Astrocyte (in vitro differentiated cells and primary cell): ENCODE results near the gene CD68. TPM values are rescaled to one million over a fixed set of nuclear protein-coding genes. Genes with fewer than 3 reads are reported as not detected.

ENCODE experiments used
- DNase-seq: peaks from one replicate; pipeline ENCODE4 v3.0.0-alpha.2; 2010; ENCODE audit warnings: low read depth
- FAIRE-seq: peaks from 2 replicates; lab custom pipeline; 2011; peaks lifted over from hg19 to GRCh38; lab: Jason Lieb, UNC
- H2AFZ ChIP-seq: 2 replicates; pipeline ENCODE4 v1.6.0; 2012; ENCODE audit warnings: low read depth, low read length, inconsistent platforms
- H3K27ac ChIP-seq: 2 replicates; pipeline ENCODE4 v1.5.1; 2011; ENCODE audit warnings: low read depth, low read length, inconsistent platforms
- H3K27me3 ChIP-seq: 2 replicates; pipeline ENCODE4 v1.6.0; 2011; ENCODE audit warnings: low read length, inconsistent platforms; ENCODE audit not compliant: insufficient read depth
- H3K36me3 ChIP-seq: 2 replicates; pipeline ENCODE4 v1.5.1; 2011; ENCODE audit warnings: low read length, inconsistent platforms; ENCODE audit not compliant: insufficient read depth
- H3K4me1 ChIP-seq: 2 replicates; pipeline ENCODE4 v1.5.1; 2011; ENCODE audit warnings: low read length, inconsistent platforms; ENCODE audit not compliant: insufficient read depth
- H3K4me2 ChIP-seq: 2 replicates; pipeline ENCODE4 v1.6.0; 2012; ENCODE audit warnings: low read length, inconsistent platforms
- H3K4me3 ChIP-seq: 2 replicates; pipeline ENCODE4 v1.5.1; 2011; ENCODE audit warnings: low read depth, mild to moderate bottlenecking, low read length, inconsistent platforms; ENCODE audit not compliant: insufficient read depth
- H3K79me2 ChIP-seq: 2 replicates; pipeline ENCODE4 v1.6.0; 2012; ENCODE audit warnings: mild to moderate bottlenecking, low read length, inconsistent platforms; ENCODE audit not compliant: insufficient read depth
- H3K9ac ChIP-seq: 2 replicates; pipeline ENCODE4 v1.6.0; 2012; ENCODE audit warnings: mild to moderate bottlenecking, low read length, inconsistent platforms
- H3K9me3 ChIP-seq: 2 replicates; pipeline ENCODE4 v1.5.1; 2012; ENCODE audit warnings: low read depth, mild to moderate bottlenecking, low read length, inconsistent platforms; ENCODE audit not compliant: insufficient read depth
- H4K20me1 ChIP-seq: 2 replicates; pipeline ENCODE4 v1.6.0; 2012; ENCODE audit warnings: low read length, inconsistent platforms; ENCODE audit not compliant: insufficient read depth
- H3K27ac Mint-ChIP-seq: one replicate; pipeline ENCODE4 v1.8.0; 2021; ENCODE audit warnings: mild to moderate bottlenecking, mixed read lengths; ENCODE audit not compliant: unreplicated experiment
- H3K27me3 Mint-ChIP-seq: one replicate; pipeline ENCODE4 v1.8.0; 2021; ENCODE audit warnings: low read depth, mixed read lengths; ENCODE audit not compliant: unreplicated experiment
- H3K36me3 Mint-ChIP-seq: one replicate; pipeline ENCODE4 v1.8.0; 2021; ENCODE audit warnings: low read depth, mixed read lengths; ENCODE audit not compliant: unreplicated experiment
- H3K4me1 Mint-ChIP-seq: one replicate; pipeline ENCODE4 v1.8.0; 2021; ENCODE audit warnings: low read depth, mixed read lengths; ENCODE audit not compliant: unreplicated experiment
- H3K4me3 Mint-ChIP-seq: one replicate; pipeline ENCODE4 v1.8.0; 2021; ENCODE audit warnings: mild to moderate bottlenecking, moderate library complexity, mixed read lengths; ENCODE audit not compliant: unreplicated experiment
- H3K9me3 Mint-ChIP-seq: one replicate; pipeline ENCODE4 v1.8.0; 2021; ENCODE audit warnings: mild to moderate bottlenecking, mixed read lengths; ENCODE audit not compliant: unreplicated experiment
- EZH2 ChIP-seq: IDR thresholded peaks from 2 replicates; pipeline ENCODE4 v1.6.1; 2012; ENCODE audit warnings: mild to moderate bottlenecking, low read length, inconsistent platforms; ENCODE audit not compliant: insufficient read depth
- total RNA-seq: library from RNA; stranded (reverse); gene quantifications from 2 replicates; pipeline ENCODE4 v1.2.1, GENCODE V29; 2021
- TF ChIP-seq, protein P1 (sequence below): IDR thresholded peaks from 2 replicates; pipeline ENCODE4 v1.5.1; 2011; ENCODE audit warnings: low read depth, mild to moderate bottlenecking, inconsistent platforms, low read length, moderate library complexity; ENCODE audit not compliant: insufficient read depth

CD68 gene
- total RNA-seq, 1 donor from 2014 or later: 4.4 TPM

DNA sequence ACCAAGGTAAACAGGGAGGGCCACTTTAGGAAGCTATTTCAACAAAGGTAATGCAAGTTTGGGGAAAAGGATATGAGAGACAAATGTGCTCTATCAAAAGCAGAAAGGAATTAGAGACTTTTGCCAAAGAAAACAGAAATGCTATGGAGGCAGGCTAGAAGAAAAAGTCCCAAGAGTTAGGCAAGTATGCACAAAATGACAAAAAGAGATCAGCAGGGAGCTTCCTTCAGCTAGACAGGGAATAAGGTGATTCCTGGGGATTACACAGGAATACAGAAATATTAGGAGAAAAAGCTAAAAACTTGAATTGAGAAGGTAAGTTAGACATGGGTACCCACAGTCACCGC, 32.8 kb downstream of the CD68 start:
- no peak overlapping the region for H2AFZ ChIP-seq
- H3K4me1 ChIP-seq: peaks cover 22% of the 10 kb centered on the region
- Mint-ChIP-seq H3K4me1 (peaks cover 32% of the 10 kb centered on the region), H3K27me3 (no peaks in the 10 kb centered on the region), H3K4me3 (peak overlapping the region; percentile 95), H3K27ac (peak overlapping the region; percentile 50), H3K36me3 (peaks cover 3% of the 10 kb centered on the region), H3K9me3 (no peaks in the 10 kb centered on the region)
- peak overlapping the region; percentile 87 for H3K4me2 ChIP-seq
- no peaks in the 10 kb centered on the region for H3K27me3 ChIP-seq
- H4K20me1 ChIP-seq: peaks cover 58% of the 10 kb centered on the region
- H3K79me2 ChIP-seq: peaks cover 69% of the 10 kb centered on the region
- H3K9me3 ChIP-seq: no peaks in the 10 kb centered on the region
- H3K36me3 ChIP-seq: peaks cover 10% of the 10 kb centered on the region
- H3K27ac ChIP-seq: no peak overlapping the region
- TF ChIP-seq, protein P1, sequence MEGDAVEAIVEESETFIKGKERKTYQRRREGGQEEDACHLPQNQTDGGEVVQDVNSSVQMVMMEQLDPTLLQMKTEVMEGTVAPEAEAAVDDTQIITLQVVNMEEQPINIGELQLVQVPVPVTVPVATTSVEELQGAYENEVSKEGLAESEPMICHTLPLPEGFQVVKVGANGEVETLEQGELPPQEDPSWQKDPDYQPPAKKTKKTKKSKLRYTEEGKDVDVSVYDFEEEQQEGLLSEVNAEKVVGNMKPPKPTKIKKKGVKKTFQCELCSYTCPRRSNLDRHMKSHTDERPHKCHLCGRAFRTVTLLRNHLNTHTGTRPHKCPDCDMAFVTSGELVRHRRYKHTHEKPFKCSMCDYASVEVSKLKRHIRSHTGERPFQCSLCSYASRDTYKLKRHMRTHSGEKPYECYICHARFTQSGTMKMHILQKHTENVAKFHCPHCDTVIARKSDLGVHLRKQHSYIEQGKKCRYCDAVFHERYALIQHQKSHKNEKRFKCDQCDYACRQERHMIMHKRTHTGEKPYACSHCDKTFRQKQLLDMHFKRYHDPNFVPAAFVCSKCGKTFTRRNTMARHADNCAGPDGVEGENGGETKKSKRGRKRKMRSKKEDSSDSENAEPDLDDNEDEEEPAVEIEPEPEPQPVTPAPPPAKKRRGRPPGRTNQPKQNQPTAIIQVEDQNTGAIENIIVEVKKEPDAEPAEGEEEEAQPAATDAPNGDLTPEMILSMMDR: no peak
- no peak for TF ChIP-seq EZH2
- peak overlapping the region; percentile 5 for H3K9ac ChIP-seq
- no peak for DNase-seq
- H3K4me3 ChIP-seq: peak overlapping the region; percentile 29
- no peak for FAIRE-seq

DNA sequence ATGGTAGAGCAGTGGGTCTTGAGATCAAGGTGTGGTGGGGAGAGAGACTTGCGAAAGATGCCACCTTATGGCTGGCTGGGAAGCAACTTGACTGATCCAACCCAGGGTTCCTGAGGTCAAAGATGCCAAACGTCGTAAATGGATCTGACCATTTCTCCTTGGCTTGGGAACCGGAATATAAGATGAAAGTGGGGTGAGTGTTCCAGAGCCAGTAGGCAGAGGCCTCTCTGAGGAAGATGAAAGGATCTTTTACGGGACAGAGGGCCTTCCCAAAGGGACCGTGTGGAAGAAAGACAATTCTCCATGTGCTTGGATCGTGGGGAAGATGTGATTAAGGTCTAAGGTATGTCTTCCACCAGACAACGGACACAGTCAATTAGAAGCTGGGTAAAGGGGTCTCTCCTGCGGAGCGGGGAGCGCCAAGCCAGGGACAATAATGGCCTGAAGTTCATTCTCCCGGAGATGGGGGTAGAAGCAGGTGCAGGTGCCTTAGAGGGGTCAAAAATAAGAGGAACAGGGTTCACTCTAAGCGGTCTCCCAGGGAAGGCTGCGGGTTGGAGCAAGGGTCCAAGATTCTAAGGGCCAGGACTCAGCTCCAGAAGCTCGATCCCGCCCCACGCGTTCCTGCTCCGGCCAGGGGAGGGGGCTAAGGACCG, 34.5 kb downstream of the CD68 start:
- Histone ChIP-seq H3K4me1 (peaks cover 22% of the 10 kb centered on the region), H2AFZ (peak overlapping the region; percentile 48), H3K27ac (peak overlapping the region; percentile 82), H3K79me2 (peaks cover 53% of the 10 kb centered on the region), H3K36me3 (peaks cover 6% of the 10 kb centered on the region), H3K27me3 (no peaks in the 10 kb centered on the region), H3K4me2 (peak overlapping the region; percentile 87), H3K4me3 (peak overlapping the region; percentile 89), H3K9me3 (no peaks in the 10 kb centered on the region), H4K20me1 (peaks cover 49% of the 10 kb centered on the region), H3K9ac (peak overlapping the region; percentile 93)
- DNase-seq (peak; percentile 39), FAIRE-seq (peak; percentile 29)
- TF ChIP-seq, protein P1: no peak
- no peak for TF ChIP-seq EZH2
- Mint-ChIP-seq H3K9me3 (no peaks in the 10 kb centered on the region), H3K4me3 (peak overlapping the region; percentile 95), H3K4me1 (peaks cover 32% of the 10 kb centered on the region), H3K27me3 (no peaks in the 10 kb centered on the region), H3K27ac (peak overlapping the region; percentile 92), H3K36me3 (peaks cover 3% of the 10 kb centered on the region)
